ENCODE results near the gene CHMP4B.
A peak's percentile ranks its signal among the peaks of the same experiment; 100 is the strongest.

Gene CHMP4B

DNA sequence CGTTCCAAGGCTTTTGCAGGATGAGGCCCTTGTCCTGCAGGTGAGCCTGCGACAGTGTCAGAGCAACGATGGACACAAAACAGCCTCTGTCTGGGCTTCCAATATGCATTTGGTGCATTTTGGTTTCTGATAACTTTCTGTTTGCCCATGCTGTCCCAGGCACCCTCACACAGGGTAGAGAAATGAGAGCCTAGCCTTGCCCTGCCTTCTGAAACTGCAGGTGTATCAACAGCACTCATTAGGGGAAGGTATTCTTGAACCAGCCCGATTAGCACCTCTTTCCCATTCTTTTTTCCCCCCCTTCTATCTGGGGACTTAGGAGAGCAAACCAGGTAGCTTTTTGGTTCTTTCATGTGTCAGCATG, 30.3 kb downstream of the CHMP4B start:
- DNase-seq, result no peak

DNA sequence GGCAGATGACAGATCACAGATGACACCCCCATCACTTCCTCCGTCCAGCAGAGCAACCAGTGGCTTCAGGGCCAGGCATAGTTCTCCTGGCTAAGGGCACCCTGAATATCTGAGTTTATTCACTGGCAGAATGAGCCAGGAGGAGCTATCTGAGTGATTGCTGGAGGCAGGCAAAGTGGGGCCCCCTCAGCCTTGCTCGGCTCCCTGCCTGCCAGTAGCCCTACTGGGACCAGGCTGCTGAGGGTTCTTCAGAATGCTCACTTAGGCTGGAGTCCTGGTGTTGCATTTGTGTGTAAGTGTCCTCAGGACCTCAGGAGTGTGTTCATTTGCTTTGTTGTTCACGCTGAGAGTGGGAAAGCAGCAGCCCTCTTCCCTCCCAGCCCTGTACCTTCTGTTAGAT, 31.2 kb downstream of the CHMP4B start:
- no peak for DNase-seq

DNA sequence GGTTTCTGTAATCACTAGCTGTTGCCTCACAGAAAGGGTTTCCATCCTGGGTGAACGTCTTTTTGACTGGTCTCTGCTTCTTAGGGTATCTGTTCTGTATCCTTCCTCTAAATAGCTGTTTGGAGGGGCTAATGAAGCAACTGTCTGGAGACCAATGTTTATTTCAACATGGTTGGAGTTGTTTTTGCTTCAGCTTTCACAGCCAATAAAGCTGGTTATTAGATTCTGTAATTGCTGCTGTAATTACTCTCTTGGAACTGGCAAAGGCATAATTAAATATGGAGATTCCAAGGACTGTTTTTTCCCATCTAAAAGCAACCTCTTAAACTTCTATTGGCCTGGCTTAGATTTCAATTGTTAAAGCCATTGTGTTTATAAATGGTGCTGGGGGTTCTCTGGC, 31.9 kb downstream of the CHMP4B start:
- peak; percentile 90 for DNase-seq

DNA sequence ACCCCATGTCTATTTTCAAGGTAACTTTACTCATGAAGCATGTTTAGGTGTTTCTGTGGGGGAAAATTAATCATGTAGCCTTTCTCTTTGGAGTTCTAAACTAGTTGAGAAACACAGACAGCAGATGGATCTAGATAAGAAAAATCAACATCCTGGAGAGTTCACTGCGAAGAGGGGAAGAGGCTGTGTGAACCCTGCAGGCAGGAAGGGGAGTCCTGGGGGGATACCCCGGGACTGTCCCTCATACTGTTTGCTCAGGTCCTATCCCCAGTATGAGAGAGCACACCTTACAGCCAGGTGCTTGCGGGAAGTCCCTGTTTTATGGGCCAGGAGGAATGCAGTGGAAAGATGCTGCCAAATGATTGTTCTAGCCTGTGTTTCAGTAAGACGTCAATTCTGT, 32.7 kb downstream of the CHMP4B start:
- no peak for DNase-seq

DNA sequence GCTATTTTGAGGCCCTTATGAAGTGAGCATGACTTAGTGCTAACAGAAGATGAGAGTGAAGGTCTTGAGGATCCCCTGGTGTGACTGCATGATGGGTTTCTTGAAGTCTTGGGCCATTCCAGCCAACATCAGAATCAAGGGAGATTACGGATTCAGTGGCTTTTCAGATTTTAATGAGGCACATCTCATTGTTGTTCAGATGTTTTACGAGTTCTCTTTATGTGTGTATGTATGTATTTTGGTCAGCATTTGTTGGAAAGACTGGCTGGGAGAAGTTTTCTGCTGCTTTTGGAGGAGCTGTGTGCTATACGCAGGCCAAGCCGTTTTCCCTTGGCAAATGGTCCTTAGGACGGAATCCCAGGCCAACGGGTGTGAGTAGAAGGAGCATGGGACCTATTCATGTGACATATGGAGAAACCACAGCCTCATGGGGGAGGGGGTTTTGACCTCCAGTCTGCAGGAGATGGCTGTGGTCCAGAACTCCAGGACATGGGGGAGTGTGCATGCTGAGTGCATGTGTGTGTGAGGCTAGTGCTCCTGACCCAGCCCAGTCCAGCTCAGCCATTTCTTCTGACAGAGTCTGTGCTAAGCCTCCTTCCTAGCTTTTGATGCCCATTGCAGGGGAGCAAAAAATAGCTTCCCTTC, 35.3 kb downstream of the CHMP4B start:
- no peak for DNase-seq

DNA sequence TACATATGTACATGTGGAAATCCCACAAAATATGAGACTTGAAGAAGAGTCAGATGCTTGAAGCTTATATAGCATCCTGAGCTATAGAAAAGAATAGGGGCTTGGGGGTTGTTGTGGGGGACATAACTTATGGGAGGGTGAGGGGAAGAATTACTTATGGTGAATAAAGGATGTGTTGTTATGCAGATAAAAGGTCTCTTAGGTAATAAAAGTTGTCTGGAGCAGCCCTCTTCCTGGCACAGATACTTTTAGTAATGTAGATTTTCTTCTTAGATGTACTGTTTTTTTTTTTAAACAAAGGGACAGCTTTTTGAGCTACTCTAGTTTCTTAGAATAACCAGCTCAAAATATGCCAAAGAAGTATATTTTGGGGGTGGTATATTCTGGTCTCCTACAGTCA, 35.9 kb downstream of the CHMP4B start:
- DNase-seq, result no peak

DNA sequence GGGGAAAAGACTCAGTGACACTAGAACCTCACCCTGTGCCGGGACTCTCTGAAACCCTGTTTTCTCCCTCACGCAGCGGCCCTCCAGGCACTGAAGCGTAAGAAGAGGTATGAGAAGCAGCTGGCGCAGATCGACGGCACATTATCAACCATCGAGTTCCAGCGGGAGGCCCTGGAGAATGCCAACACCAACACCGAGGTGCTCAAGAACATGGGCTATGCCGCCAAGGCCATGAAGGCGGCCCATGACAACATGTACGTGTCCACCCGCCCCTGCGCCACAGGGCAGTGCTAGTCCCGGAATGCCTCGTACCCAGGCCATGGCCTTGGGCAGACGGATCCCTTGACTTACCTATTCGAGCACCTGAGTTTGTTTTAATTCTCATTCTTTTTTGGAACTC, 37.2 kb downstream of the CHMP4B start:
- no peak for DNase-seq

DNA sequence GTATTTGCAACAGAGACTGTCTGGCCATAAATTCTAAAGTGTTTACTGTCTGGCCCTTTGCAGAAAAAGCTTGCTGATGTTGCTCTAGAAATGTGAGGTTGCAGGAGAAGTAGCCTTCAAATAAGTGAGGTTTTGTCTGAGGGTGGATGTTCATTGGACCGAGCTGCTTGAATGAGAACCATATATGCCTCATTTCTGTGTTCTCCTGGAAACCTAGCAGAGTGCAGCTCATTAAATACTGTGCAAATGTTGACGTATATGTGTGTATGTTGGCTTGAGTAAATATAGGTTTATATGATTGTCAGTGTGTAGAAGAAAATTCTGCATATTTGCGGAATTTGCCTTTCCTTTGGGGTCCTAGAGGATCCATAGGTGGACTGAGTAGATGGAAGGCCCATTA, 39.0 kb downstream of the CHMP4B start:
- DNase-seq, result no peak

DNA sequence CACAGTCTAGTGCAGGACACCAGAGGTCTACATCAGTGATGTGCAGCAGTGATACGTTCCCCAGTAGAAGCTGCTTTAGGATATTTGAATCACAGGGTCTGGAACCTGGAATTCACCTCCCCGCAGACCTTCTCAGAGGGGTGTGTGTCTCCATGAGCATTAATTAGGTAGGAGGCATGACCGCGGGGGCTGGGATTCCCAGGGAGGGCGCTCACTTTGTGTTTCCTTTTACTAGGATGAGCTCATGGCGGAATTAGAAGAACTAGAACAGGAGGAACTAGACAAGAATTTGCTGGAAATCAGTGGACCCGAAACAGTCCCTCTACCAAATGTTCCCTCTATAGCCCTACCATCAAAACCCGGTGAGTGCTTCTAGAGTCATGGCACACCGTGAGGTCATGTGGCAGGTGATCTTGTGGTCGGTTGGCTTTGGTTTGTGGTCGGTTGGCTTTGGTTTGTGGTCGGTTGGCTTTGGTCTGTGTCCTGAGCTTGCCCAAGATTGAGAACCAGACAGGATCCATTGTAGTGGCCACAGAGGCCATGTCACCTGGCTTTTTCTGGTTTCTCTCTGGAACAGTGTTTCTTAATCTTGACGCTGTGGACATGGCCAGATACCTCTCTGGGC, 40.8 kb downstream of the CHMP4B start:
- no peak for DNase-seq

DNA sequence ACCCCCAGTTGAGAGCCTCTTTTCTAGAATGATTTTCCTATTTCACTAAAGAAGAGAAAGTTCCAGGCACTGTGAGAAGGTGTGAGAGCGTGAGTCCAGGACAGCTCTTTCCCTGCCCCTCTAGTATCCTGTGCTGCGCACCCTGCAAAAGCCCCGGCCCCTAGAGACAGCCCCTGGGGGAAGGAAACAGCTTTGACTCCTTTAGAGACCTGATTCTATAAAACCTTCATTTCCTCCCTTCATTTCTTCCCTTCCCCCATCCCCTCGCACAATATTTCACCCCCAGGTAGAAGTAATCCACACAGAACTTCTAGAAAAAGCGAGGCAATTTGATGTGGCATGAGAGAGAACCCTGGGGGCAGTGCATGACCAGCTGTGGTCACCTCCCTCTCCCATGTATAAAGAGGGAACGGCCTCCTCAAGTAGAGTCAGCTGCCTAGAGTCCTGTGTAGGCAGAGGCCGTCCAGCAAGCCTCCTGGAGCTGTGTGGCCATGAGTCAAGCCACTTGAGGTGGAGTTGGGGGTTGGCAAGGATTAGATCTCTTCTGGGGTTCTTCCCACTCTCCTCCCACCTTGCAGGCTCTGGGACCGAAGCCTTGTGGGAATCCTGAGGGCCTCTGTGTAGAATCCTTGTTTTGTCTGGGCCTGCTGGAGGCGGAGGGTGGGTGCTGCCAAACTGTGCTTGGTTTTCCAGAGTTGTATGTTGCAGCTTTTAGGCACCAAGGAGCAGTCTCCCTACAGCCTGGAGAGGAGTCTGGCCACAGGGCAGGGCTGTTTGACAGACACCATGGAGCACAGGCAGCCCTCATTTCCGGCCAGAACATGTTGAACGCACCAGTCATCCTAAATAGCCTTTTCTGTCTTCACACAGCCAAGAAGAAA, 41.7 kb downstream of the CHMP4B start:
- DNase-seq, result no peak

DNA sequence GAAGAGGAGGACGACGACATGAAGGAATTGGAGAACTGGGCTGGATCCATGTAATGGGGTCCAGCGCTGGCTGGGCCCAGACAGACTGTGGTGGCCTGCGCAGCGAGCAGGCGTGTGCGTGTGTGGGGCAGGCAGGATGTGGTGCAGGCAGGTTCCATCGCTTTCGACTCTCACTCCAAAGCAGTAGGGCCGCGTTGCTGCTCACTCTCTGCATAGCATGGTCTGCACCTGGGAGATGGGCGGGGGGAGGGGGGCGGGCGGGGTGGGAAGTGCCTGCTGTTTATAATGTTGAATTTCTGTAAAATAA, 42.3 kb downstream of the CHMP4B start:
- no peak for DNase-seq

DNA sequence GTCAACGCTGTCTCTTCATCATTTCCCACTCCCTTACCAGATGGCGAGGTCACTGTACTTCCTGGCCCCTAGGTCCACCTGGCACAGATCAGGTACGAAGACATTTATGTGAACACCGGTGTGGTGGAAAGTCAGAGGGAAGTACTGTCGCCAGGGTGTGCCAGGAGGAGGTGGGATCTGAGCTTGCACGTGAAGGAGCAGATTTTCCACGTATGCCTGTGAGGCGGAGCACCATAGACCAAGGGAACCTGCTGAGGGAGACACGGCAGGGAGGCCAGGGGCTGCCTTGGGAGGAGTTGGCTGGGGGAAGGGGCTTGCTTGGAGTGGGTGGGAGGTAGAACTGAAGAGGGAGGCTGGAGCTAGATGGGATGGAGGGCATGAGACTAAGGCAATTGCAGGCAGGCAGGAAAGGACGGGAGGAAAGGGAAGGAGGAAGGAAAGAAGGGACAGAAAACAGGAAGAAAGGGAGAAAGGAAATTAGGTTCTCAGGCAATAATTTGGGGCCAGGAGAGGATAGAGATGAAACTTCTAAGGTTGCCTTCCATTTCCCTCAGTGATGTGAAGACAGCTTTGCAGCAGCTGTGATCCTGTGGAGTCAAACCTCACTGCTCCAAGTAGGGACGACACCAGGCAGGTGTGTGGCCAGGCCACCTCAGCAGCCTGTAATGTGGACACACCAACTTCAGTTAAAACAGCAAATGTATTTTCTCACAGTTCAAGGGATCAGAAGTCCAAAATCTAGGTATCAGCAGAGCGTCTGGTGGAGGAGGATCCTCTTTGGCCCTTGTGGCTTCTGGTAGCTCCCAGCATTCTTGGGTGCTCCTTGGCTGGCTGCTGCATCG, 46.8 kb downstream of the CHMP4B start:
- DNase-seq, result no peak

DNA sequence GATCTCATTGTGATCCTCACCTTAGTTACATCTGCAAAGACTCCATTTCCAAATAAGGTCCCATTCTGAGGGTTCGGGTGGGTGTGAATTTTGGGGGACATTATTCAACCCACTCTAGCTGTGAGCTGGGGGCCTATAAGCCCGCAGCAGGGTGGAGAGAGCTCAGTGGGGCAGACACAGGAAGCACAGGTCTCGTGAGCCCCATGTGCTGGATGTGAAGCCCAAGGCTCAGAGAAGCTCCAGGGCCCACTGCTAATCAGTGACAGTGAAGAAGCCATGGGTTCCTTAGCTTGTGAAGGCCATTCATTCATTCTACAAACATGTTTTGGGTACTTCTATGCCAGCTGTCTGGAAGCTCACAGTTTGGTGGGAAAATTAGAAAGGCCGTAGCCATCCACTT, 47.5 kb downstream of the CHMP4B start:
- no peak for DNase-seq

DNA sequence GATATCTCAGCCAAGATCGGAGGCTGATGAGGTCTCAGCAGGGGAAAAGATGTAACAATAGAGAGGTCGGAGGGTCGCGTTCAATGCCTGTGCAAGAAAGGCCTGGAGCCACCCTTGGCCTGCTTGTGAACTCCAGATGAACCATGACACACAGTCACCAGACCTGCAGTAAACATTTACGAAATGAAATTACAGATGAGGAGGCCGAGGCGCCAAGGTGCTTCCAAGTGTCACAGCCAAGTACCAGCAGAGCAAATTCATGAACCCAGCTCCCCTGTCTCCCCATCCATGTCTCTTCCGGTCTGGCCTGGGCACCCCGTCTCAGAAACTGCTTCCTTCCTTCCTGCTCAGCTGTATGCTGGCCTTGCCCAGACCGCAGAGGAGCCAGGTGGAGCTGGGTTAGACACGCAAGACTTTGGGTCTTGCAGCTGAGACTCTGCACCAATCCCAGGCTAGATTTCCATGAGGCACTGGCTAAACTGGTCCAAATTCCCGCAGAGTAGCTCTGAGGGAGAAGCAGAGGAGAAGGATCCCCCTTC, 48.1 kb downstream of the CHMP4B start:
- no peak for DNase-seq

DNA sequence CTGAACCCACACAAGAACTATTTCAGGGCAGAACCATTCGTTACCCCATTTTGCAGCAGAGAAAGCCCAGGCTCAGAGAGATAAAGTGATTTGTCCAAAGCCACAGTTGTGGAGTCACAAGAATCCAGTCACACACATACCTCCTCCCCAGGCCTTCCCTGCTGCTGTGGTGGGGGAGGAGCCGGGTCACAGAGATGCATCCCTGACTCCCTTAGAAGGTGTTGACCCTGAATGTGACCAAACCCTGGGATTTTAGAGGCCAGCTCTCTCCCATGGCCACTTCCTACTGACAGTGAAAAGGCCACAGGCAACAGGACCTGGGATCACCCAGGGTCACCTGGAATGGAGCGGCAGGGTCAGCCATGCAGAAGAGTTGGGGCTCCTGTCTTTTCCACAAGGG, 48.6 kb downstream of the CHMP4B start:
- no peak for DNase-seq

DNA sequence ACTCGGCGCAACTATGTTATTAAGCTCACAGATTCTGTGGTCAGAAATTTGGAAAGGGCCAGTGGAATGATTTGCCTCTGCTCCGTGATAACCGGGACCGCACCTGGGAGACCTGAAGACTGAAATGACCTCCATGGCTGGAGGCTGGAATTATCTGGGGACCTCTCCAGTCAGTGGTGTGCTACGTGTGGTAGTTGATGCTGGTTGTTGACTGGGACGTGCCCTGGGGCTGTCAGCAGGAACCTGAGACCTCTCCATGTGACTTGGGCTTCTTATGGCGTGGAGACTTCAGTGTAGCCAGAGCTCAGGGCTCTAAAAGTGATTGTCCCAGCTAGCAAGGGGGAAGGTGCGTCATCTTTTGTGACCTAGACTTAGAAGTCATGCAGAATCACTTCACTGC, 50.3 kb downstream of the CHMP4B start:
- no peak for DNase-seq

DNA sequence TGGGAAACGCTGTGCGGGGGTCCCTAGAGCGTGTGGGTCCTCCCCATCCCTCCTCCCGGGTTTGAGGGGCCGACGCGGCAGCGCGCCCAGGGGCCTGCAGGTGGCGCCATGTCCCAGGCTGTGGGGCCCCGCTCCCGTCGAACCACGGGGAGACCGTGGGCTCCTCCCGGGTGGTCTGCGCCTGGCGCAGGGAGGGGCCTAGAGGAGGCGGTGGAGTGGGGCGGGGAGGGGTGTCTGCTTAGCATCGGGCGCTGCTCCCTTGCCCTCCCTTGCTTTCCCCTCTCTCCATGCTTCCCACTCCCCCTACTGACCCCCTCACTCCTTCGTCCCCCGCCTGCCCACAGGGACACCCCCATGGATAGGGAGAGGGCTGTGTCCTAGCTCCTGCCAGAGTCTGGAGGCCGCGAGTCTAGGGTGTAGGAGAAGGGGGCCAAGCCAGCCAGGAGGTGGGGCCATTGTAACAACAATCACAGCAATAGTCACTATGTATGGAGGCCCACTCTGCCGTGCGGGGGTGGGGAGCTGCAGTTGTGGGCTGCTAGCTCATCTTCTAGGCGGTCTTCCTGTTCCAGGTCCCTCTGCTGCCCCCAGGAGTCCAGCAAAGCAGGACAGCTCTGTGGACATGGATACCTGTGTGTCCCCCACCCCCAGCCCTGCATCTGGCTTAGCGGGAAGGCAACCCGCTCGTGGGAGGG, 51.7 kb downstream of the CHMP4B start:
- DNase-seq, result no peak

DNA sequence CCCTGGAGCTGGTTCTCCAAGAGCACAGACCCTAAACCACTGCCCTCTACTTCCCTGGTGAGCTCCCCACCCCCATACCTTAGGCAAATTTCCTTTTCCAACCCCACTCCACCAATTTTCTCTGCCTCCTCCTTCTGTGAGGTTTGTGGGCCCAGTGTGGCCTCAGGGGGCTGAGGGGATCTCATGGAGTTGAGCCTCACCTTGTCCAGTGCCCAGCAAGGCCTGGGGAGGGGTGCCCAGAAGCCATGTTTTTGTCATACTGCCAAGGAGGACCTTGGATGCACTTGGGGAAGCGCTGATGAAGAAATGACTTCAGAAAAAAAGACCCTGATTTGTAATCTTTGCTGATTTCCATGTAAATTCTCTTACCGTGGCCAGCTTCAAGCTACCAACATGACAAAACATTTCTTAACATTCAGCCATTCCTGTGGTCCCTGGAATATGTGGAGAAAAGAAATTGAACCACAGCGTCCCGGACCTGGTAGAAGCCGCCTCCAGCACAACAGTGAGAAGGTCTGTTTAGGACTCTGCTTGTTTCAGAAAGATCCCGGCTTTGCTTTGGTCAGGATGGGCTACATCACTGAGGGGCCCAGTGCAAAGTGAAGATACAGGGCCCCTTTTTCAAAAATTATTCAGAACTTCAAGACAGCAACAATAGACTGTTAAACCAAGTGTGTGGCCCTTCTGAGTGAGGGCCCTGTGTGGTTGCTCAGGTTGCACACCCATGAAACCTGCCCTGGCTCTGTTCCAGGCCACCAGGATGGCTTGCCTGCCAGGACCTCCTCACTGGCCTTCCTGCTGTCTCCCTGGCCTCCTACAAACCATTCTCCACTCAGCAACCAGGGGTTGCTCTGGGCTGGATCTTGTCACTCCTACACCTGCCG, 52.5 kb downstream of the CHMP4B start:
- DNase-seq, result no peak

DNA sequence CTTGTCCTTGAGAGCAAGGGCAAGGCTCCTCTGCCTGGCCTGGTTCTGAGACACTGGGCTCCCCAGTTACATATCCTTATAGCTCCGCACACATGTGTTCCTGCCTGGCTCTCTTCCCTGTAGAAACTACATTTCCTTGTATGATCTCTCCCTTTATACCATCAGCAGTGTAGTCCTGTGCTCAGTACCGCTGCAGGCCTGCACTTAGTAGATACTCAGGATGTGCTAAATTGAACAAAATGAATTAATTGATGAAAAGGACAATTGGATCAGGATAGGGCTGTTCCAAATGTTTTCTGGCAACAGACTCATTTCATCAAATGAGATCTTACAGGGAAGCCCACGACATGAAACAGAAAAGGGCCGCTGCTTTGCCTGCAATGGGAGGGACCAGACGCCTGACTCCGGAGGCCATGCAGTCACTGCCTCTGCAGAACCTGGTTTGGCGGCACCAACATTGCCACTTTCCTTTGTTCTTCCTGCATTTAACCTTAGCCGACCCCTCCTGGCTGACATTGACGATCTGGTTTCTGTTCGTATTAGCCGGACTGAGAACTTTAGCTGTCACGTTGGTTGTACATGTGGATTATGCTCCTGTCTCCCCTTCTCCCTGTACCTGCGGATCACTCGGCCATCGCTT, 53.3 kb downstream of the CHMP4B start:
- DNase-seq, result no peak

DNA sequence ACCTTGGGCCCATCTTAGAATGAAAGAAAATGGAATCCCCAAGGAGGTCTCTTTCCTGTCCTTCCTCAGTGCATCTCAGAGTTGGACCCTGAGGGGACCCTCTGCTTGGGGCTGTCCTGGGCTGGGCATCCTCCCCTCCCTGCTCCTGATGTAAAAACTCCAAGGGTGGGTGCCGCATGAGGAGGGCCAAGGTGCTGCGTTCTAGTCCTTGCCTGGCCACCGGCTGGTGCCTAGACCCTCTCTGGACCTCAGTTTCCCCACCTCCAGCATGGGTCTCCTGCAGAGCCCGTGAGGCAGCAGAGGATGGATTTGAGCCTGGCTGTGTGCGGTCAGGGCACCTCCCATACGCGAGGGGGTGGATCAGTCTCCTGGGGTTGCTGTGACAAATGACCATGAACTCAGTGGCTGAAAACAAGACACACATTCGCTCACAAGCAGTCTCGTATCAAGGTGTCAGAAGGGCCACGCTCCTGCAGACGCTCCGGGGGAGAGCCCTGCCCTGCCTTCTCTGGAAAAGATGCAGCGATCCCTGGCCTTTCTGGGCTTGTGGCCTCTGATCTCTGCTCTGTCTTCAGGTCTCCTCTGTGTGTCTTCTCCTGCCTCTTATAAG, 54.7 kb downstream of the CHMP4B start:
- no peak for DNase-seq
